GM18909 (cell line): ENCODE measurements around the gene GNAO1.

ENCODE experiments used
- ATAC-seq: cut with Tn5 transposase; IDR thresholded peaks from one replicate; pipeline ENCODE4 v1.9.1; 2021; ENCODE audit warnings: mild to moderate bottlenecking; ENCODE audit not compliant: unreplicated experiment, poor library complexity

Gene GNAO1

GRCh38 chr16:56233795-56234566 lies 42.7 kb downstream of the GNAO1 start:
- ATAC-seq = no peak

DNA sequence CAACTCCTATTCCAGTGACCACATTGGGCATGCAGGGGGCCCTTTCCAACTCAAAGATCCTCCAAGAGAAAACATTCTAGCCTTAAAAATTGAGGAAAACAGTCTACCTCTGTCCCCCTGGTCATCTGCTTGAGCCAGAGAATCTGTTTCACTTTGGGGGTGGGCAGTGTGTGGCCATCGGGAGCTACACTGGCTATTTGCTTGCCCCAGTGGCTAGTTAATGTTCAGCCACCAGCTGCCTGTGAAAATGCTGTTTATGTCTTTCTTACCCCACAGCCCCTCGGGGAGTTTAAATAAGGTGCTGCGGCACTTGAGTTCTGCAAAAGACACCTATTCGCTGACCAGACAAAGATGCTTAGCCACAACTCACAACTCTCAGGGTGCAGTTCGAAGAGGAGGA lies 43.4 kb downstream of the GNAO1 start:
- ATAC-seq = no peak

DNA sequence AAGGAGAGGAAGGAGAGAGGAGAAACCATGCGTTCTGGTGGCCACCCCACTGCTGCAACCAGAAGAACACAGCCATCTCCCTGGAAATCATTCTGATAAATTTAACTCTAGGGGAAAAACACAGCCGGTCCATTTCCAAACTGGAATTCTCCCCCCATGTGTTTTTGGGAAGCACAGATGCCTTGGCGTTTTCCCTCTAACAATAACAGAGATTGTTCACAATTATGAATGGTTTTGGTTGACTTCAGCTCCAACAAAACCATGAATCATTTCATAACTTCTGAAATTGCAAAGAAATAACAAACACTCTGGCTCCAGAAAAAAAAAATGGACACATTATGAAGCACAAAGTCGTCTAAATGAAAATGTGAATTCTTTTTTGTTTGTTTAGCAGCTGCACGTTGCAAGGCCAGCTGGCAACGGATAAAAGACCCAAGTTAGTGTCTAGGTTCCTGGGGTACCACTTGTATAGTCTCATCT lies 46.2 kb downstream of the GNAO1 start:
- no peak for ATAC-seq

DNA sequence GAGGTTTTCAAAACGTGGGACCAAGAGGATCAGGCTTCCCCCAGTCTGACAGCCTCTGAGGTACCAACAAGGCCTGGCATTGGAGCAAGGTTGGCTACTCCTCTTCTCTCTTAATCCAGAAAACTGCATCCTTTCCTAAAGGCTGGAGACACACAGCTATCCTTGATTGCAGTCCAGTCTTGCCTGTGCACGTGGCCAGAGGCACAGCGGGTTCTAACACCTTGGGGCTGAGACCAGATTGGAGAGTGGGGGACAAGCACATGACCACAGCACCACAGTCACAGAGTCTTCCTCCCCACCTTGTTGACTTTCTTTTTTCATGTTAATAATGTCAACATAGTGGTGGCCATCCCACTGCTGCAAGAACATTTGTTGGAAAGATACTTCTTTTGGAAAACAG lies 46.9 kb downstream of the GNAO1 start:
- ATAC-seq = no peak

DNA sequence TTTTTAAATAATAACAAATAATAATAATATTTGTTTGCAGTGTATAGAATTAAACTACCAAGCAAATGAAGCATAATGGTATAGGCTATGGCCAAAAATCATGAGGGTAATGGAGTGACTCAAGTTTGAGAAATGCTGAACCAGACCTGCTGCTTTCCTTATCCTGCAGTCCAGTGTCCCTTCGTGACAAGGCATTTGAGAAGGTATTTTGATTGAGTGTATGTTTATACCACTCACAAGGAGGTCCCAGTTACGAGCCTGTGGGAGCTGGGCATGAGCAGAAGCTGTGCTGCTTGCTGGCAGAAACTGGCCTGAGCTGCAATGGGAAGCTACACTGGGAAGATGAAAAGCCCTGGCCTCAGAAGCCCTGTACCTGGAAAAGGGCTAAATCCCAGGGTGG lies 50.3 kb downstream of the GNAO1 start:
- ATAC-seq = no peak

GRCh38 chr16:56242740-56243139 lies 51.5 kb downstream of the GNAO1 start:
- ATAC-seq = no peak

- no peak for ATAC-seq
Observed at GRCh38 chr16:56244612-56245011, 53.3 kb downstream of the GNAO1 start.

GRCh38 chr16:56245197-56245596 lies 53.9 kb downstream of the GNAO1 start:
- ATAC-seq = no peak

- no peak for ATAC-seq
Observed at GRCh38 chr16:56246051-56246817, 54.9 kb downstream of the GNAO1 start.

GRCh38 chr16:56247018-56247417 lies 55.7 kb downstream of the GNAO1 start:
- no peak for ATAC-seq

DNA sequence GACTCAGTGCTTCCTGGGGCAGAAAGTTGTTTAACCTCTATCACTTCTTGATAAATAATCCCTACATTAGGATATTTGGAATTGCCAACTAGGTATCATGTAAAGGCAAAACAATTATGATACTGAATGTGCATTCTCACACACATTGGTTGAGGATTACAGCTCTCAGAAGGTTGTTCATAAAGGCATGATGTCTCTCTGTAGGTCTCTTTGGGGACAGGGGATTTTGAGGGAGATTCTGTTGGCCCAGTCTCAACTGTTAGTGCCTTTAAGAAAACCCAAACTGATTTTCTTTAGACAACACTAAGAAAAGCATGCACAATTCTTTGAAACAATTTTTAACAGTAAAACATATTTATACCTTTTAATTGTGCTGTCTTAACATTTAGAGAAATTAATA lies 56.5 kb downstream of the GNAO1 start:
- no peak for ATAC-seq

GRCh38 chr16:56252835-56253234 lies 61.5 kb downstream of the GNAO1 start:
- ATAC-seq = no peak

DNA sequence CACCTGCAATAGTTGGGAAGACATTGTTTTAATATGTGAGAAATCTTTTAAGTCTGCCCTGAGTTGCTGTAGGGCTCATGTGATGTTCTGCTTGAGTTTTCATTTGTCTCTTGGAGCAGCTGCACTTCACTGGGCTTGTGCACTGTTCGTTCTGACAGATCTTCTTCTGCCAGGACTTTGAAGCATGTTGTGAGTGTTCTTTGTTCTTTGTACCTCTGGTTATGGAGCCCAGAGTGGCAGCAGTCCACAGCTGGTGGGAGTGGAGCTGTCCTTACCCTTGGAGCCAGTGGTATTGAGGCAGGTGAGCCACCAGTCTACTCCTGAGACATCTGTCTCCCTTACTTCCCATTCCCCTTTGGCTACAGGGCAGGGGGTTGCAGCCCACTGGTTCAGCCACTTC lies 64.6 kb downstream of the GNAO1 start:
- no peak for ATAC-seq

- ATAC-seq = no peak
Observed at GRCh38 chr16:56257239-56257638, 66.0 kb downstream of the GNAO1 start.

DNA sequence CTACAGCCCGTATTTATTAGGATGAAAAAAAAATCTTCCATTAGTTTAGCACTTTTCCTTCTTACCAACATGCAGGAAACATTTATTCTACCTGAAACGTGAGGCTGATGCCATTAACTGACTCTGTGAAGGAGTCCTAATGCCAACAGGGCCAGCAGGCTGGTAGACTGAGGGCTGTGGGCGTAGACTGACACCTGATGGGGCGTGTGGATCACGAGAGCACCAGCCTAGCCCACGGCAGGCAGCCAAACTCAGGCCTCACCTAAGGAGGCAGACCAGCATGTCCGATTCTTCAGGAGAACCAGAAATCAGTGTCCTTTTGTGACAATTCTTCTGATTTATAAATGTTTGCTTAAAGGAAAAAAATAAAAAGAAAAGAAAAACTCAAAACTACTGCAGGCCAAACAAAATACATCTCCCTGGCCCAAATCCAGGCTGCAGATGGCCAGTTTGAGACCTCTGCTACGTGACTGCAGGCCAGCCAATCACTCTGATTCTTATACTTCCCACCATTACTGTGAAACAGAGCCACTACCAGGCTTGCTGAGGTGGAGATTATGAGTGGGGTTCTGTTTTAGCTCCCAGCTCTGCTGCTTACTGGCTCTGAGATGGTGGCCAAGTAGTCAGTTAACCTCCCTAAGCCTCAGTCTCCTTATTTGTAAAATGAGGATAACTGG lies 66.5 kb downstream of the GNAO1 start:
- no peak for ATAC-seq

- no peak for ATAC-seq
Observed at GRCh38 chr16:56258508-56259424, 67.5 kb downstream of the GNAO1 start.

- no peak for ATAC-seq
Observed at GRCh38 chr16:56259425-56259779, 68.1 kb downstream of the GNAO1 start.

- ATAC-seq = no peak
Observed at GRCh38 chr16:56260378-56261160, 69.3 kb downstream of the GNAO1 start.

GRCh38 chr16:56261656-56262055 lies 70.4 kb downstream of the GNAO1 start:
- no peak for ATAC-seq
